ENCODE data around the gene OLFML1.
"Not testable (repeated sequence)": the region's sequence is repeated elsewhere in the genome, so short reads cannot be mapped to it uniquely, and the experiment has no call there.

The OLFML1 gene

GRCh38 chr11:7513234-7514098, 28.2 kb downstream of the OLFML1 start, which contains the start of gene PPFIBP2:
Gene PPFIBP2 (plus strand): TSS chr11:7513999. CDS start chr11:7549476, 35,477 bp downstream.
- H3K36me3 ChIP-seq: no peaks in the 10 kb centered on the region
- peak; percentile 83 for TF ChIP-seq CTCF (IDR thresholded peaks at IDR 0.05; ENCODE audit: low read depth, low read length)
- peak; percentile 61 for DNase-seq
- peaks cover 28% of the 10 kb centered on the region for H3K27me3 ChIP-seq (ENCODE audit: insufficient read depth, low read depth, severe bottlenecking)
- H3K9me3 ChIP-seq (ENCODE audit: severe bottlenecking): no peaks in the 10 kb centered on the region
- no peak within 1 kb of the TSS for H3K27ac ChIP-seq
- peak within 1 kb of the TSS; percentile 57 for H3K4me3 ChIP-seq (ENCODE audit: low read depth, low read length)

GRCh38 chr11:7514099-7514591, 28.8 kb downstream of the OLFML1 start:
- Histone ChIP-seq H3K9me3 (ENCODE audit: severe bottlenecking) (no peaks in the 10 kb centered on the region), H3K36me3 (no peaks in the 10 kb centered on the region), H3K27me3 (ENCODE audit: insufficient read depth, low read depth, severe bottlenecking) (peaks cover 21% of the 10 kb centered on the region), H3K4me3 (ENCODE audit: low read depth, low read length) (peak overlapping the region; percentile 57), H3K27ac (no peak overlapping the region)
- DNase-seq: no peak
- no peak for TF ChIP-seq CTCF (IDR thresholded peaks at IDR 0.05; ENCODE audit: low read depth, low read length)

- TF ChIP-seq CTCF (IDR thresholded peaks at IDR 0.05; ENCODE audit: low read depth, low read length): no peak
- DNase-seq: no peak
- H3K27ac ChIP-seq: no peak overlapping the region
These were observed 30.2 kb downstream of the OLFML1 start for GRCh38 chr11:7515447-7515886.

GRCh38 chr11:7516475-7516874, 31.2 kb downstream of the OLFML1 start:
- Histone ChIP-seq H3K4me3 (ENCODE audit: low read depth, low read length) (no peak overlapping the region), H3K27ac (no peak overlapping the region), H3K9me3 (ENCODE audit: severe bottlenecking) (no peaks in the 10 kb centered on the region), H3K36me3 (no peaks in the 10 kb centered on the region; the same call in 1 of the 2 replicates), H3K27me3 (ENCODE audit: insufficient read depth, low read depth, severe bottlenecking) (peaks cover 6% of the 10 kb centered on the region)
- DNase-seq: no peak
- TF ChIP-seq CTCF (IDR thresholded peaks at IDR 0.05; ENCODE audit: low read depth, low read length): no peak

More at GRCh38 chr11:7515447-7515886, 30.2 kb downstream of the OLFML1 start:
- Histone ChIP-seq H3K4me3 (ENCODE audit: low read depth, low read length) (no peak overlapping the region), H3K27me3 (ENCODE audit: insufficient read depth, low read depth, severe bottlenecking) (peaks cover 14% of the 10 kb centered on the region), H3K9me3 (ENCODE audit: severe bottlenecking) (no peaks in the 10 kb centered on the region), H3K36me3 (no peaks in the 10 kb centered on the region)

- not testable (repeated sequence) for H3K4me3 ChIP-seq (ENCODE audit: low read depth, low read length); H3K27ac ChIP-seq; DNase-seq; H3K36me3 ChIP-seq; H3K9me3 ChIP-seq (ENCODE audit: severe bottlenecking); H3K27me3 ChIP-seq (ENCODE audit: insufficient read depth, low read depth, severe bottlenecking)
These were observed 32.4 kb downstream of the OLFML1 start for GRCh38 chr11:7517743-7518142.

GRCh38 chr11:7518811-7519562, 33.7 kb downstream of the OLFML1 start:
- H3K27ac ChIP-seq: no peak overlapping the region
- peaks cover 6% of the 10 kb centered on the region for H3K27me3 ChIP-seq (ENCODE audit: insufficient read depth, low read depth, severe bottlenecking)
- H3K36me3 ChIP-seq: no peaks in the 10 kb centered on the region; the same call in 1 of the 2 replicates
- TF ChIP-seq CTCF (IDR thresholded peaks at IDR 0.05; ENCODE audit: low read depth, low read length): no peak
- no peak overlapping the region for H3K4me3 ChIP-seq (ENCODE audit: low read depth, low read length)
- H3K9me3 ChIP-seq (ENCODE audit: severe bottlenecking): no peaks in the 10 kb centered on the region
- DNase-seq: no peak

Data from WERI-Rb-1 (cell line).